Smooth muscle cell (in vitro differentiated cells): ENCODE data around the gene CDC23. TPM values are rescaled to one million over a fixed set of nuclear protein-coding genes. Genes with fewer than 3 reads are reported as not detected.

Experiments used
- DNase-seq: peaks from one replicate; lab custom pipeline; 2025; ENCODE audit not compliant: unreplicated experiment; lab: John Stamatoyannopoulos, UW
- H2AFZ ChIP-seq: fragments of 200-600 bp; sonication (generic); 2 replicates; pipeline ENCODE4 v1.6.0; 2016; ENCODE audit warnings: antibody characterized with exemption, low read depth, mild to moderate bottlenecking
- H3F3A ChIP-seq: fragments of 200-600 bp; sonication (generic); 2 replicates; pipeline ENCODE4 v1.6.0; 2017; ENCODE audit warnings: antibody characterized with exemption, low read depth
- H3K27ac ChIP-seq: fragments of 200-600 bp; sonication (generic); 2 replicates; pipeline ENCODE4 v1.5.1; 2016; ENCODE audit warnings: low read depth, mild to moderate bottlenecking
- H3K27me3 ChIP-seq: fragments of 200-600 bp; sonication (generic); 2 replicates; pipeline ENCODE4 v1.6.1; 2016; ENCODE audit warnings: low read depth, mild to moderate bottlenecking
- H3K36me3 ChIP-seq: fragments of 200-600 bp; sonication (generic); 2 replicates; pipeline ENCODE4 v1.5.1; 2016; ENCODE audit warnings: low read depth
- H3K4me1 ChIP-seq: fragments of 200-600 bp; sonication (generic); 2 replicates; pipeline ENCODE4 v1.5.1; 2016; ENCODE audit warnings: low read depth
- H3K4me2 ChIP-seq: fragments of 200-600 bp; sonication (generic); 2 replicates; pipeline ENCODE4 v1.6.0; 2016; ENCODE audit warnings: mild to moderate bottlenecking
- H3K4me3 ChIP-seq: fragments of 200-600 bp; sonication (generic); 2 replicates; pipeline ENCODE4 v1.5.1; 2016; ENCODE audit warnings: mild to moderate bottlenecking
- H3K79me2 ChIP-seq: fragments of 200-600 bp; sonication (generic); 2 replicates; pipeline ENCODE4 v1.6.0; 2016; ENCODE audit warnings: low read depth, mild to moderate bottlenecking
- H3K9ac ChIP-seq: fragments of 200-600 bp; sonication (generic); 2 replicates; pipeline ENCODE4 v1.6.0; 2016; ENCODE audit warnings: low read depth
- H3K9me3 ChIP-seq: fragments of 200-600 bp; sonication (generic); replicated peaks from 2 replicates; pipeline ENCODE4 v1.5.1; 2016; ENCODE audit warnings: low read depth
- H4K20me1 ChIP-seq: fragments of 200-600 bp; sonication (generic); 2 replicates; pipeline ENCODE4 v1.6.0; 2016; ENCODE audit warnings: low read depth
- CTCF ChIP-seq: fragments of 200-600 bp; sonication (generic); IDR thresholded peaks from 2 replicates; pipeline ENCODE4 v1.5.1; 2017; ENCODE audit warnings: borderline replicate concordance, mild to moderate bottlenecking, antibody characterized with exemption; ENCODE audit not compliant: insufficient read depth, poor library complexity, severe bottlenecking
- WGBS: methylation state at CpG from one replicate; pipeline ENCODE4 v1.1.7; 2016; ENCODE audit warnings: low lambda C conversion rate; 5-methylcytosine and 5-hydroxymethylcytosine counted together
- polyA plus RNA-seq: library from polyadenylated mRNA; unstranded; fragments of >200 nt; fragmentation: Nextera tagmentation; extraction: Ambion mirVana; gene quantifications from 2 replicates; pipeline ENCODE4 v1.2.1, GENCODE V29; 2016
- total RNA-seq: library from RNA; depleted of rRNA; stranded (reverse); fragments of >200 nt; gene quantifications from 2 replicates; pipeline ENCODE4 v1.2.3, GENCODE V29; 2014

Gene CDC23
- total and polyA plus RNA-seq, 2 experiments from 2014 or later: 37.2 to 39.5 TPM

- TF ChIP-seq CTCF: no peak
- DNase-seq: no peak
- H3K79me2 ChIP-seq: no peaks in the 10 kb centered on the region
Observed at GRCh38 chr5:138245717-138246116, 32.6 kb upstream of the CDC23 start.

GRCh38 chr5:138243794-138244193, 30.7 kb upstream of the CDC23 start:
- Histone ChIP-seq H3K9me3 (no peaks in the 10 kb centered on the region), H3F3A (no peaks in the 10 kb centered on the region), H4K20me1 (no peaks in the 10 kb centered on the region), H3K4me2 (no peak overlapping the region), H3K36me3 (no peaks in the 10 kb centered on the region), H3K27me3 (no peaks in the 10 kb centered on the region), H2AFZ (peak overlapping the region; percentile 22), H3K9ac (no peak overlapping the region), H3K4me3 (no peak overlapping the region), H3K79me2 (no peaks in the 10 kb centered on the region), H3K27ac (no peak overlapping the region), H3K4me1 (peaks cover 22% of the 10 kb centered on the region)
- no peak for DNase-seq
- 36% methylated on average over 2 of the region's 2 CpGs for WGBS
- TF ChIP-seq CTCF: no peak

More at GRCh38 chr5:138245717-138246116, 32.6 kb upstream of the CDC23 start:
- Histone ChIP-seq H3K27me3 (no peaks in the 10 kb centered on the region), H3K4me3 (no peak overlapping the region), H4K20me1 (no peaks in the 10 kb centered on the region), H3K4me1 (peaks cover 22% of the 10 kb centered on the region), H3K9me3 (no peaks in the 10 kb centered on the region), H3K4me2 (no peak overlapping the region), H2AFZ (no peak overlapping the region), H3K27ac (no peak overlapping the region), H3K36me3 (no peaks in the 10 kb centered on the region), H3K9ac (no peak overlapping the region), H3F3A (no peaks in the 10 kb centered on the region)
- WGBS: 33% methylated on average over 1 of the region's 1 CpG

DNA sequence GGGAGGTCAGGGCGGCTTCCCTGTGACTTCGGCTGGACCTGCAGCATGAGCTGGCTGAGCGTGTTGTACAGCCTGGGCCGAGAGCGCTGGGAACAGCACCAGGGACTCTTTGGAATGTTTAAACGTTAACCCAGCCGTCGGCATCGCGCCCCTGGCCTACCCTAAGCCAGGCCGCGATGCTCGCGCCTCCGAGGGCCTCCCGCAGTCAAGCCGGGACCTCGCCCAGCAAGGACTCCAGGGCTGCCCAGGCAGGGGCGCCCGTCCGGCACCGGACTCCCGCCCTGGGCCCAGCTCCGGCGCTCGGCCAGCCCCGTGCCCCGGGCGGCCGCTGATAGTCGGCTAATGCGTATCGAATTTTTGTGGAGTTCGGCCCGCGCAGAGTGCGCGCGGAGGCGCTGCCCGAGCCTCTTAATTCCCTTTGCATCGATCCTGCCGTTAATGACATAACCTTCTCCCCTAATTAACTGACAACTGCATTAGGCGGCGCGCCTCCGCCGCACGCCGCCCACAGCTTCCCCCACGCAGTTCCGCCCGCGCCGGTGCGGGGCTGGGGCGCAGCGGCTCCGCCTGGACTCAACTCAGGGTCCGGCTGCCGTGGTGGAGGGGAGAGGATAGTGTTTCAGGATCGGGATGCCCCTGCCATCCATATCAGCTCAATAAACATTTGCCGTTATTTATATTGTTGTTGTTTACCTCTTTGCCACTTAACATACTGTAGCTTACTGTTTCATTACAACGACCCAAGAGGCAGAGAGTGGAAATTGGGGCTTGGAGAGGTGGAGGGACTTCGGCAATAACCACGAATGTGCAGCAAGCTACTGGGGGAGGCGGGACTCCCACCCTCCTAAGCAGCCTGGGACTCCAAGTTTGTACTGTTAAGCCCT, 28.8 kb upstream of the CDC23 start:
- Histone ChIP-seq H3K27me3 (no peaks in the 10 kb centered on the region), H3K79me2 (no peaks in the 10 kb centered on the region), H2AFZ (peak overlapping the region; percentile 90), H3K9ac (peak overlapping the region; percentile 27), H3K4me1 (peaks cover 22% of the 10 kb centered on the region), H3F3A (no peaks in the 10 kb centered on the region), H3K27ac (no peak overlapping the region), H3K4me3 (peak overlapping the region; percentile 51), H3K4me2 (peak overlapping the region; percentile 96), H3K36me3 (no peaks in the 10 kb centered on the region), H3K9me3 (no peaks in the 10 kb centered on the region), H4K20me1 (no peaks in the 10 kb centered on the region)
- WGBS: 7% methylated on average over 61 of the region's 67 CpGs
- DNase-seq: no peak
- no peak for TF ChIP-seq CTCF
